Stimulated activated CD8-positive, alpha-beta memory T cell treated with anti-CD3 and anti-CD28 coated beads, Interleukin-12 subunit alpha, Interleukin-12 subunit beta, amount 100 ng/mL, for 4 hours (primary cell): ENCODE data around the gene PTPRM.

Experiments used
- DNase-seq: peaks from one replicate; pipeline ENCODE4 v3.0.0-alpha.2; 2020; ENCODE audit warnings: low read depth

PTPRM gene

DNA sequence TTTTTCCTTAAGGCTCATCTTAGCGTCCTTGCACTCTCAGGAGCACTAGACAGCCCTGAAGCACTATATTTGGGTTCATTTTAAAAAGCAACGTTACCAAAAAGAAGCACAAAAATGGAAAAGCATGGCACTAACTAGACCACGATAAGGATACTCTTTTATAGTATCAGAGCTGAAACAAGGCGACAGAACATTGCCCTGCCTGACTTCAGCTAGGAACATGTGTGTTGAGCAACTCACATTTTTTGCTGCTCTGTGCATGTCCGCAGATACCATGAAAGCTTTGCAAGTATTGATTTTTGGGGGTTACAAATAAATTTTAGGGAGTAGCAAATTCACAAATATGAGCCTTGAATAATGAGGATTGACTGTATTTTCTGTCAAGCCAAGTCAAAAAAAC lies 332.0 kb downstream of the PTPRM start:
- no peak for DNase-seq

DNA sequence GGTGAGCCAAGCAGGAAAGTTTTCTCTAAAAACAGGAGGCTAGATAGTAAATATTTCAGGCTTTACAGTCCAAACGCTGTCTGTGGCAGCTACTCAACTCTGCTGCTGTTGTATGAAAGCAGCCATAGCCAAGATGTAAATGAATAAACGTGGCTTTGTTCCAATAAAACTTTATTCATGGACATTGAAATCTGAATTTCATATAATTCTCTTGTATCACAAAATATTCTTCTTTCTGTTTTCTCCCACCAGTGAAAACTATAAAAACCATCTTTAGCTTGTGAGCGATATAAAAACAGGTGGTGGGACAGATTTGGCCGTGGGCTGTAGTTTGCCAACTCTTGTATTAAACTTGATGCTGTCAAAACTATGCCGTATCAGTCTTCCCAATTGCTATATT lies 333.0 kb downstream of the PTPRM start:
- DNase-seq: no peak

DNA sequence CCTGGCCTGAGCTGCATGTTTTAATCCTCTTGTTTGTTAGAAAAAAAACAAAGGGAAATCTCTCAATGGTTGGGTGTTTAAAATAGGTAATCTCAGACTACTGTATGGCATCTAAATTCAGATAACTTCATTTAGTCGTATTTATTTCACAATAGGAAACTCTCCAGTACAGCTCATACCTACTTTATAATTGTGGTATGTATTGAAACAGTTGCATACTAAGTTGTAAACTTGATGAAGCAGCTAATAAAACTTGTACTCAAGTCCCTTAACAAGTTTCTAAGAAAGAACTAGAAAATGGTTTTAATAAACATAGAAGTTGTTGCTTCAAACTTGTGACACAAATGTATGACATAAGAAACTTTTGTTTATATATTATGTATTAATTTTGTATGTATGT lies 334.5 kb downstream of the PTPRM start:
- DNase-seq: no peak

DNA sequence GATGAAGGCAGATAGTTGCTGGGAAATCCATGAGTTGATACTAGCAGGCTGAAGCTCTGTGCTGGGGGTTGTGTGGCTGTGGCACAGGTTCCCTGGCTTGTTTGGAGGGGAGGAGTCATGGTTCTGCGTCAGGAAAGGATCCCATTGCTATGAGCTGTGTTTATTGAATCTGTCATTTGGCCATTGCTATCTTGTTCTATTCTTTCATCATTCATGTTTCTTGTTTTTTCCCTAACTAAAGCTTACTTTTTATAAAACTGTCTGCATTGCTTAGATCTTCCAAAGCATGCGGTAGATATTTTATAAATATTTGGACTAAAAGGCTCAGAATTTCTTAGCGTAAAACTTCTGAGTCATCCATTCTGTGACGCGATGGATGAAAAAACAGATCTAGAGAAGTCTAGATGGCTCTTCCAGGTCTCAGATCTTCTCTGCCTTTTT lies 335.3 kb downstream of the PTPRM start:
- DNase-seq: no peak

DNA sequence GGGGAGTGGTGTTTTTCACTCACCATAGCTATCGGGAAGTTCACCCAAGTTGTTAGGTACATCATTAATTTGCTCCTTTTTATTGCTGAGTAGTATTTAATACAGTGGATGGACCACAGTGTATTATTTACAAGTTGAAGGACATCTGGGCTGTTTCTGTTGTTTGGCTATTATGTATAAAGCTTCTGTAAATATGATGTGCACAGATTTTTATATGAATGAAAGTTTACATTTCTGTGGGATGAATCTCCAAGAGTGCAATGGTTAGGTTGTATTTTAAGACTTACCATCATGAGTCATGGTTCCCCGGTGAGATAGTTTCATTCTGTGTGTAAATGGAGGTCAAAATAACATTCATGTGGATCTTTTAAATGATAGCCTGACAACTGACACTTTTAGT lies 337.4 kb downstream of the PTPRM start:
- DNase-seq: no peak

DNA sequence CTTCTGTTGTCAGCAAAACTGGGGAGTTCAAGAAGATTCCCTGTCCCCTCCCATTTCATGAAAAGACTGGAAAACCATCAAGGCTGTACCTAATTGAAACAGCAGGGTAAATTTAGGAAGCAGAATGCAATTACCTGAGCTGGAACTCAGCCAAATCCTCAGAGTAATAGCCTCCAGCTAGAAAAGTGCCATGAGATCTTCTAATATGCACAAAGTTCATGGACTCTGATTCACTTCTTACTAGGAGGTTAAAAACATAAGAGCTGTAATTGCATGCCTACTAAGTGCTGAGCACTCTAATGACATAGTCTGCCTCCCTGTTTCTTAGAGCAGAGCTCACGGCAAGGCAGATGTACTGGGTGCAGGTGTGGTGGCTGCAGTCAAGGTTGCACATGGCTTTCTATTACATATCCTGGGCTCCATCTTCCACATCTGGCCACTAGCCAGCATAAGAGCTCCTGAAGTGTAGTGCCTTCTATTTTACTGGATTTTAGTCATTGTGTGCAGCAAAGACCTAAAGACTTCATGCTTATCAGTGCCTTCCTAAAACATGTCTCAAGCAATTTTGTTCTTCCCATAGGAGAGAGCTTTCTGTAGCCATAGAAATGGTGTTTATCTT lies 341.7 kb downstream of the PTPRM start:
- DNase-seq: no peak

DNA sequence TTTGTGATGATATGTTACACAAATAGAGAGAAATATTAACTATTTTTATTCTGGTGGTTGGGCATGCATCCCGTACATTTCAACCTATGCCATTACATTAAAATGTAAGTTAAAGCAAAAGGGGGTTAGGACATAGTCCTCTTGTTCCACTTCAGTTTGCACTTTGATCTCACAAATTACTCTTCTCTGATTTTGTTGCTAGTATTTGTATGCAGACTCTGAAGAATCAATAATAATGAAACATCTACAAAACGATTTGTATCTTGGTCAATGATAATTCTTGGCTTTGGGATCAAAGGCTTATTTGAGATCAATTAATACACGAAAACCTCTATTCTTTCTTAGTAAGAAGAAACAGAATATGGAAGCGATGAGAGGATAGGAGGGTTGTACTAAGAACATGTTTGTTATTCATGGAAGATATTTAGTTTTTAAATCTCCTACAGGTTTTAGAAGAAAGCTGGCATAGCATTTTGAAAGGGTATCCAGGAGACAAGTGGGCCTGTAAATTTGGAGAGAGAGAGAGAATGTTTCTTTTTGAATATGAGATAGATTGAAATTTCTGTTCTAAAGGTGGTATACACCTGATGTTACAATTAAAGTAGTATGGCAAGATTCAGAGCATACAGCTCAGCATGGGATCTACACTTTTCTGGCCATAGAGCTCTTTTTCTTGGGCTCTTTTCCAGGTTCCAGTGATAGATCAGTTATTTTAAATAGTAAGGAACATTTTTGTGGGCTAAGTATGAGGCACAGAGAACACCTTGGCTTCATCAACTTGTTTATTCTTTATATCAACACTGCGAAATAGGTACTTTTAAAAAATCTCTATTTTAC lies 347.9 kb downstream of the PTPRM start:
- no peak for DNase-seq

DNA sequence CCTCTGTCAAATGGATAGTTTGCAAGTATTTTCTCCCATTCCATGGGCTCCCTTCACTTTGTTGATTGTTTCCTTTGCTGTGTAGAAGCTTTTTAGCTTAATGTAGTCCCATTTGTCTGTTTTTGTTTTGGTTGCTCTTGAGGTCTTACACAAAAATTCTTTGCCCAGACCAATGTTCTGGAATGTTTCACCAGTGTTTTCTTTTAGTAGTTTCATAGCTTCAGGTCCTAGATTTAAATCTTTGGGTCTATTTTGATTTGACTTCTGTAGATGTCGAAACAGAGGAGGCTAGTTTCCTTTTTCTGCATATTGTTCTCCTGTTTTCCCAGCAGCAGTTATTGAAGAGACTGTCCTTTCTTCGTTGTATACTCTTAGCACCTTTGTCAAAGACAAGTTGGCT lies 351.6 kb downstream of the PTPRM start:
- no peak for DNase-seq

DNA sequence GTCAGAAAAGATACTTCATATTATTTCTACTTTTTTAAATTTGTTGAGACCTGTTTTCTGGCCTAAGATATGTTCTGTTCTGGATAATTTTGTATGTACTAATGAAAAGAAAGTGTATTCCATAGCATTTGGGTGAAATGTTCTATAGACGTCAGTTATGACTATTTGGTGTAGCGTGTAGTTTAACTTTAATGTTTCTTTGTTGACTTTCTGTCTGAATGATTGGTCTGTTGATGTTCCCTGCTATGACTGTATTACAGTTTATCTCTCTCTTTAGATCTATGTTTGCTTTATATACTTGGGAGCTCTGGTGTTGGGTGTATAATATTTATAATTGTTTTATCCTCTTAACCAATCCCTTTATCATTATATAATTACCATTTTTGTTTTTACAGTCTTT lies 352.4 kb downstream of the PTPRM start:
- DNase-seq: no peak

DNA sequence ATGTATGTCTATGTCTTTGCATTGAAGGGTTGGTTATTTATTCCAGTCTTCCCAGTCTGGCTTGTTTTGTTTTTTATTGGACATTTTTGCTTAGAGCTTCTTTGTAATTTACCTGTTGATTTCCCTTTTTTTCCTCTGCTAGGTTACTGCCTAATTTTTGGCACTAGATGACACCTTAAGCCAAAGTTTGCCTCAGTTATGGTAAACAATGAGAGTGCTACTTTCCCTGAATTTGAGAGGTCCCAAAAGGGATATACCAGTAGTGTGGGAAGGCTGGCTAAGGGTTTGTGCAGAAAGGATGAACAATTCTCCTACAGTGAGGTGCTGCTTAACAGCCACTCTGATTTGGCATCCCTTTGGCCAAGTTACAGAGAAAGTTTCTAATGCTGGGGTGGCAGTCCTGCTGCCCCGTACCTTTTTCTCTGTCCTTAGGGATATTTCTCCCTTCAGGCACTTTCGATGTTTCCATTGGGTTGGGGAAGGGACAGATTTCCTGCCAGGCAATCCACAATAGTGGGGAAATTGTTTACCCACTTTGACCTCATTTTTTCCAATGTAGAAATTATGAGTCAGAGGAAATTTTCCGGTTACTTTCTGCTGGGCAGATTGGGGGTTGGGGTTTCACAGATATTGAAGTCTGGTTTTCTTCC lies 354.9 kb downstream of the PTPRM start:
- DNase-seq: no peak

DNA sequence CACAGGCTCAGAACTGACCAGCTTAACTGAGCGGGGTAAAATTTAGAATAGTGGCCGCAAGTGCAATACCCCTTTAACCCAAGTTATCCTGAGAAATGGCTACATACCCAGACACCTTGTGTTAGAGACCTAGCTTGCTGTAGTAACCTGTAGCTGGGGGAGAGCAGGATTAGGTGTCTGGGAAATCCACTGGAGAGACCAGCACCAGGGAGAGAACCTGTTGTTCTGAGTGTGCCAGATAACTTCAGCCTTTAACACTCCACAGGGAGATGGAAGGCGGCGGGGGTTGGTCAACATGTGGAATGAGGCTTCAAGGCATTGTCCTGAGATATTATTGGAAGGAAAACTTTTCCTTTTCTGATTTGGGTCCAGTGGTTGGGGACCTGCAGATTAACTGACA lies 356.0 kb downstream of the PTPRM start:
- DNase-seq: no peak

DNA sequence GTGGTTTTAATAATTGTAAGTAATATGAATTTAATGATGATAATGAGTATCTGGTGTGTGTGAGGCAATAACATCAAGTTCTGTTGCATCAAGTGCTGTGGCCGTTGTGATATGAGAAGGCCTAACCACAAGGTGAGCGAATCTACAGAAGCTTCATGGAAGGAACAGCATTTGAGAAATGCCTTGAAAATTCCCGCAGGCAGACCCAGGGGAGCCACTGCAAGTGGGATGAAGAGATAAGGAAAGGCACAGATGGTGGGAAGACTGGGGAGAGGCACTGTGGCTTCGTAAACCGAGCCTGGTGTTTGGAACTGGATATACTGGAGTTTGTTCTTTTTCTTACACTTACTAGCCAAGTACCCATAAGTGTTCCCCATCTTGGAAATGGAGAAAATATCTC lies 357.5 kb downstream of the PTPRM start:
- DNase-seq: no peak

DNA sequence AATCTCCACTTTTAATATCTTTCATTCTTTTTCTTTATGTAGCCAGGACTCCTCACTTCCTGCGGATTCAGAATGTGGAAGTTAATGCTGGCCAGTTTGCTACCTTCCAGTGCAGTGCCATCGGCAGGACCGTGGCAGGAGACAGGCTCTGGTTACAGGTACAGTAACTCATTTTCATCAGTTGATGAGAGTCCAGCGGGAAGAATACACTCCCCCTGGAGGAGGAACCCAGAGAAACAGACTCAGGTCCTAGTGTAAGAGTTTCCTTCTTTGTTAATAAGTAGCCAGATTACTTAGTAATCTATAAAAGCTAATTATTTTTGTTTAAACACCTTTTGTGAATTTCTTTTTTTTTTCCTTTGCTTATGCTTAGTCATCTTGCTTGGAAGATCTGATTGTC lies 359.4 kb downstream of the PTPRM start:
- DNase-seq: no peak

DNA sequence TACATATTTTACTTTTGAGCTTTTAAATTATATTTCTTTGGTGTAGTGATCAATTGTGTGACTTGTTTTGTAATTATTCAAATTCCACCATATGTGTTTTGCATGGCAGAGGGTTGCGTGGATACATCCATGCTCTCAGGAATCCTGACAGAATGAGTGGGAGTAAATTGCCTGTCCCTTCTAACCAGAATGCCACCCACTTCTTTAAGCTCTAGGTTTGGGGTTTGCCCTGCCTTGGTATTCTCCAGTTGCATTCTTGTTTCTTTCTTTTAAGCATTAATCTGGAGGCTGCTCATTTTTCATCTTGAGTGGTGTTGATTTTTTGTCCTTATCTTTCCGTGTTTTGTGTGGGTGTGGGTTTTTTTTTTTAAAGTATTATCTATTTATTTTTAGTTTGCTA lies 360.0 kb downstream of the PTPRM start:
- DNase-seq: no peak

DNA sequence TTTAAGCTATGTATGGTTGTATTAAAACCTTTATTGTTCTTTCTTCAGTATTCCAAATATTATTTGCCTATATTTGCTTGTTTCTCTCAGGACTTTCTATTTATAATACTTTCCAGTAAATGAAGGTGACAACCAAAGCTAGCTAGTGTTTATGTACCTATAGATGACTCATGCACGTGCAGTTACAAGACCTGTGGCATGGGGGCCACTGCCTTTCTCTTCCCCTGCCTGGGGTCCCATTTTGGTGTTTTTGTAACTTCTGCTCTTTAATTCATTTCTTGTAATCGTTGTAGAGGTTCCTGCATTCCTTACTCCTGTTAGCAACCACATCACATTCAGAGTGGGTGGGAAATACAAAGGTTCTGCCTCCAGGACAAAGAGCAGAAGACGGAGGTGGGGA lies 364.6 kb downstream of the PTPRM start:
- no peak for DNase-seq

DNA sequence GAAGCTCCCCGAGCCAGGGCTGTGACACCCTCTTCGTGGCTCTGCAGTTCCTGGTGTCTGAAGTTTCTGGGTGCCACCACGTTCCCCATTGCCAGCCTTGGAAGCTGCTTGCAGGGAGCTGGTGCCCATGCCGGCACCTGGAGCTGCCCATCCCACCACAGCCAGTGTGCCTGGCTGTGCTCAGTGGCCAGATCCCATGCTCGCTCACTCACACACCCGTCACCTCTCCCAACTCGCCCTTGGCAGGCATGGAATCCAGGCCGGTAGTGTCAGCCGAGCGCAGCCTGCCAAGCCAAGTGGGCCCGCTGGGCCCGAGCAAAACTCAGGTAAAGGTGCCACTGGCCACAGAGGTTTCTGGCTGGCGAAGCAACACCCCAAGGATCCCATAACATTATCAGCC lies 370.2 kb downstream of the PTPRM start:
- DNase-seq: no peak

DNA sequence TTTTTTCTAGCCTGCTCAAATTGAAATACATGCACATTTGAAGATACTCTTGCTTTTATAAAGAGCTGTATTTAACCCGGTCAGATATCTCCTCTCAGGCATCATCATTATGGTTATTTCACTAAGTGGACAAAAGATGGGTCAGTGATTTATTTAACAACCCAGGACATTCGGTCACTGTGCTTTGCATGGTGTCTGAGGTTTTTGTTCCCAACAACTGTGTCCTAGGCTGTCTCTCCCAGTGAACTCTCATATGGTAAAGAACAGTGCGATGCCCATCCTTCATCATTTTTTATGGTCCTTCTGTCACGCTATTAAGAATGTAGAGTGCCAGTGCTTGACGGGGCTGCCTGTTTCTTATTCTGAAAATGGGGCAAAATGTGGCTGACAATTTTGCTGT lies 372.4 kb downstream of the PTPRM start:
- DNase-seq: no peak

DNA sequence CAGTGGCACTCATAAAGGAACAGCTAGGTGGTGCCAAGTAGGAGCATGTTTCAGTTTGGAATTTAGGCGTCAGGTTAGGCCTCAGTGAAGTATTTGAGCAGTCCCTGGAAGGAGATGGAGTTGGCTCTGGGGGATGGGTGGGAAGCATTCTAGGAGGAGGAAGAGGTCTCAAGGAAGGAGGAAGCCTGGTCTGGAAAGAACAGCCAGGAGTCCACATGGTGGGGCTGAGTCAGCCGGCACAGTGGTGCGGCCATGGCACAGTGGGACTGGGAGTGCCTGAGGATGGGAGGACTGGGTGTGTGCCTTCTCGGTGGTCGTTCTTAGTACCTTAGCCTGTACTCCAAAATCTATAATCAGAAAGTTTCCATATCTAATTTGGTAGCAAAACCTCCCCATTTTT lies 373.3 kb downstream of the PTPRM start:
- DNase-seq: no peak

DNA sequence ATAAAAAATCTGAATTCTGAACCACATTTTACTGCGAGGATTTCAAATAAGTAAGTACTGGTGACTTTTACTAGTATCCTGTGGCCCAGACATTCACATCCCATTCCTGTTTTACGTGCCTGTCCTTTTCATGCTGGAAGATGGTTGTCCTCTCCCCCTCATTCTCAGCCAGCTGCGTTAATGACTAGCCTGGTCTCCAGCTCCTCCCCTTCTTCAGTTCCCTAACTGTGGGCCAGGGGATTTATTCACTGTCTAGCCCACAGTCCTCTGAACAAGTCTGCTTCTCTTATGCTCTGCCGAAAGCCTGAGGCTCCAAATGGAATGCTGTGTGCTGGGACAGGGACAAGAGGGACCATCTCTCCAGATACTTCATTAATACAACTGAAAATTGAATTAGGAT lies 373.9 kb downstream of the PTPRM start:
- DNase-seq: no peak

DNA sequence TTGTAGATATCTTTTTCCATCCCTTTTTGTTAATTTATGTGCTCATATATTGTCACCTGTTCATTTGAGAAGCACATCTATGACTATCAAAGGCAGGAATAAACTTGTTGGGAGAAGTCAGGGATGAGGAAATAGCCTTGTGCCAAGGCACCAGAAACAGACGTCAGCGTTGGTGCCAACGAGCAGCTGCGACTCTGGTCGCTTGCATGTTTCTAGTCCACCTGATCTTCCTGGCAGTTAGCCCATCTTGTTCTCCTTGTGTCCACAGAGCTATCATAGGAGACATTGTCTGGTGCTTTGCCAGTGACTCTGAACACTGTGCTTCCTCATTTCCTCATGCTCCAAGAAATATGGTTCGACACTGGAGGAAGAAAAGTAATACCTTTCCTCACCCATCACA lies 374.4 kb downstream of the PTPRM start:
- no peak for DNase-seq

DNA sequence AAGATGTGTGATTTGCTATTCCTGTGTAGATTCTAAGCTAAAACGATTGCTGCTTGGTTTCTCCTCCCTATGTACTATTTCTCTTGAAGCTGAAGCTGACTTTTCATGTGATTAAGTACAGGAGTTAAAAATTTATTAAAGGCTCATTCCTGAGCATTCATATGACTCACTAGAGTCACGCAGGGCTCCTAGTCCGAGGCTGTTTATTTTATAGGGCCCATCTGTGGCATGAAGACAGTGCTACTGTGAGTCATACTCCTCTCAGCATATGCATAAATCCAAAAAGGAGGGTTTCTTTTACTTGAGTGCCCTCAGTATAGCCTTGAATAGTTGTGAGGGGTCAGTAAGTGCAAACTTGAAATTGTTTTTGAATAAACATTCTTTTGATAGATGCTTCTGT lies 378.8 kb downstream of the PTPRM start:
- no peak for DNase-seq

DNA sequence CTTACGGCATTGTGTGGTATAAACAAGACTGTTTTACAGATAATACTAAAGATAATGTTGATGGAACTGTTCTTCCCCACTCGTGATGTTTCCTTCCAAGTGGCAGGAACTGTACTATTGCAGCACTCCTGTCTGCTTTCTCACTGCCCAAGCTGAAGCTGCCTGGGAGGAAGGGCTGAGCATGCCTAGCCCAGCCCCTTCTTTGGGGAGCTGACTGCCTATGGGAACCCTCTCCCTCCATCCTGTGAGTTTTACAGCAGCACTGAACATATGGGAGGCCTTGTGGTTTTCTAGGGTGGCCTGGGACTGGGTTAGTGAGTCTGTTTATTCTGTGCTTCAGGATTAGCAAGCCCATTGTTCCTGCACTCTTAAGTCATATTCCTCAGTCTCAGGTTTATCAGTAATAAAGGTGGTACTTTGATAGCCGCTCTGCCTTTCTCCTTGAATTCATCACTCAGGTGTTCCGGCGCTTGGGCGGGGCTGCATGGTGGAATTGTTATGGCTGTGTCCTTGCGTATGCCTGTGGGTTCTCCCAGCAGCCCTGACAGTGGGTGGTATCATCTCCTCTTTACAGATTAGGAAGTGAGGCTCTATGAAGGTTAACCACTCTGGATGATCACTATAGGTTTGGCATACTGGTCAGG lies 379.7 kb downstream of the PTPRM start:
- DNase-seq: no peak
